B cell (primary cell): Measurements from ENCODE around the gene RNASE8.

Source experiments
- CTCF ChIP-seq: fragments of 200-600 bp; IDR thresholded peaks from one replicate; pipeline ENCODE4 v1.8.0; 2022; ENCODE audit warnings: antibody characterized with exemption, mild to moderate bottlenecking
- EZH2 ChIP-seq: IDR thresholded peaks from 2 replicates; pipeline ENCODE4 v1.6.1; 2012; ENCODE audit warnings: borderline replicate concordance, low read depth, mild to moderate bottlenecking, moderate library complexity, low read length; ENCODE audit not compliant: insufficient read depth, poor library complexity, severe bottlenecking

- TF ChIP-seq CTCF, result no peak
- TF ChIP-seq EZH2, result no peak
These were observed 36.6 kb upstream of the RNASE8 start for GRCh38 chr14:21020977-21021545.
